ENCODE measurements around the gene ROBO2. TPM values are rescaled to one million over a fixed set of nuclear protein-coding genes. Genes with fewer than 3 reads are reported as not detected.

Gene ROBO2
- total RNA-seq, 1 donor from 2014 or later: 22.7 TPM

DNA sequence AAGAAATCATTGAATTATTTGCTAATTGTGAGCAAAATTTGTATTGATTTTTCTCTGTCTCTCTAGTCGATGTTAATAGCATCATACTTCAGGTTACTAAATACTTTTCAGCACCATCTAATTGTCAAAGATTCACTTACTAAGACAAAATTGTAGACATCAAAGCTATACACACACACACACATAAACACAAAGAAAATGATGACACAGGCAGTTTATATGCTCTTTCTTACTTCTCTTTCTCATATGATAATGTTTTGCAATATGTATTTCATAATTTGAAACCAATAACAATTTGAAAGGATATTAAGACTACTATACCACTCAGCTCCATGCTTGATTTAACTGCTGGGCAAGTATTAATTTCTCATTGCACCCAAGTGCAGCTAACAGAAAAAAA lies 406.2 kb downstream of the ROBO2 start:
- DNase-seq (ENCODE audit: extremely low spot score, unreplicated experiment): no peak
- H3K4me1 Mint-ChIP-seq (ENCODE audit: unreplicated experiment): no peaks in the 10 kb centered on the region
- TF ChIP-seq, protein P1, sequence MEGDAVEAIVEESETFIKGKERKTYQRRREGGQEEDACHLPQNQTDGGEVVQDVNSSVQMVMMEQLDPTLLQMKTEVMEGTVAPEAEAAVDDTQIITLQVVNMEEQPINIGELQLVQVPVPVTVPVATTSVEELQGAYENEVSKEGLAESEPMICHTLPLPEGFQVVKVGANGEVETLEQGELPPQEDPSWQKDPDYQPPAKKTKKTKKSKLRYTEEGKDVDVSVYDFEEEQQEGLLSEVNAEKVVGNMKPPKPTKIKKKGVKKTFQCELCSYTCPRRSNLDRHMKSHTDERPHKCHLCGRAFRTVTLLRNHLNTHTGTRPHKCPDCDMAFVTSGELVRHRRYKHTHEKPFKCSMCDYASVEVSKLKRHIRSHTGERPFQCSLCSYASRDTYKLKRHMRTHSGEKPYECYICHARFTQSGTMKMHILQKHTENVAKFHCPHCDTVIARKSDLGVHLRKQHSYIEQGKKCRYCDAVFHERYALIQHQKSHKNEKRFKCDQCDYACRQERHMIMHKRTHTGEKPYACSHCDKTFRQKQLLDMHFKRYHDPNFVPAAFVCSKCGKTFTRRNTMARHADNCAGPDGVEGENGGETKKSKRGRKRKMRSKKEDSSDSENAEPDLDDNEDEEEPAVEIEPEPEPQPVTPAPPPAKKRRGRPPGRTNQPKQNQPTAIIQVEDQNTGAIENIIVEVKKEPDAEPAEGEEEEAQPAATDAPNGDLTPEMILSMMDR (conservative IDR thresholded peaks at IDR 0.05): no peak
- no peaks in the 10 kb centered on the region for H3K36me3 Mint-ChIP-seq
- no peak overlapping the region for H3K4me3 Mint-ChIP-seq
- H3K9me3 Mint-ChIP-seq: no peaks in the 10 kb centered on the region
- H3K27ac Mint-ChIP-seq: no peak overlapping the region
- no peaks in the 10 kb centered on the region for H3K27me3 Mint-ChIP-seq

DNA sequence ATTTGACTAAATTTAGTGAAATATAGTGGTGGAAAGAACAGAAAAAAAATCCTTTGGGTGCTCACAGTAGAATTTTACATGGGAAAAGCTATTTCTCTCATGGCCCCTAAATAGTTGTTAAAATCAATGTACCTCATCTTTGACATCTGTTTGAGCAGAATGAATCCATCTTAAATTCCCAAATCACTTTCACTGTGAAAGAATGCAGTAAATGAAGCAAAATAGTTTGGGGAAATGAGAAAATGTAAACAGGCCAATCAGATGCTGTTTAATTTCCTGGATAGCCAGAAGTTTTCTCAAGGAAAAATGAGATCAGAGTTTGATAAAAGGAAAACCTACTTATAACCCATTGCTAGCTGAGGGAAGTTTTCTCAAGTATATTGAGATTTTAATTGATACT lies 406.9 kb downstream of the ROBO2 start:
- Mint-ChIP-seq H3K36me3 (no peaks in the 10 kb centered on the region), H3K27me3 (no peaks in the 10 kb centered on the region), H3K27ac (no peak overlapping the region), H3K9me3 (no peaks in the 10 kb centered on the region), H3K4me1 (ENCODE audit: unreplicated experiment) (no peaks in the 10 kb centered on the region), H3K4me3 (no peak overlapping the region)
- TF ChIP-seq, protein P1 (conservative IDR thresholded peaks at IDR 0.05): no peak
- no peak for DNase-seq (ENCODE audit: extremely low spot score, unreplicated experiment)

DNA sequence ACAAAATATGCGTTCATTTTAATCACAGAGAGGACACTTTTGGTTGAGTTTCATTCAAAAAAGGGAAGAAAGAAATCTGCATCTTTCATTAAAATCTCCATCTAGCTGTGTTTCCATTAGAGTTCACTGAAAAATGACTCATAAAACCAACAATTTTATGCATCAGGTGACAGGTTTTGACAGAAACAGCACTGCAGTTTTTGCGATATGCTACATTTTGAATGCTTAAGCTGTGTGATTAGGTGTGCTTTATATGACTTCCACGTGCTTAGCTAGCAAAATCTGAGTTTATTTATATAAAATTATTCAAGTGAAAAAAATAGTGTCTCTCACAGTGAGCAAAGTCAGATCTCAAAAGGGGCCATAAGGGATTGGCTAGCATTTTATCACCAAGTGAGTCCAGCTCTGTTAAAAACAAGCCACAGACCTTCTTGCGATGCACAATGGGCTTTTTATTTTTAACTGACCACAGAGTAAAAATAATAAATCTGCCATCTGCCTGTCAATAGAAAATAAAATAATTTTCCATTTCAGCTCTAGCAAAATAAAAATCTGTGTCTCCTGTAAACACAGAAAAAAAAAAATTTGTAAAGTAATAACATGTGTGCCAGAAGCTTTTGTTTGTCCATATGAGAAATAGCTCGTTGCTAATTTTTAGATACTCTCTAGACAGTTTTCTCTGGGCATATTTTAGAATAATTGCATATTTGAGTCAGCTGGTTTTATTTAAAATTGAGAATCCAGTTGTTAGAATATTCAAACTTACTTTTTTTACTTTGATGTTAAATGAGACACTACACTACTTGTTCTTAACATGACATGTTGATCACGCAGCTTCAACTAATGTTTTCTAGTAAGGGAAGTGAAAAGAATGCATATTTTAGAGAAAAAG lies 409.8 kb downstream of the ROBO2 start:
- H3K27ac Mint-ChIP-seq: no peak overlapping the region
- no peaks in the 10 kb centered on the region for H3K36me3 Mint-ChIP-seq
- no peaks in the 10 kb centered on the region for H3K4me1 Mint-ChIP-seq (ENCODE audit: unreplicated experiment)
- H3K4me3 Mint-ChIP-seq: no peak overlapping the region
- no peaks in the 10 kb centered on the region for H3K27me3 Mint-ChIP-seq
- no peaks in the 10 kb centered on the region for H3K9me3 Mint-ChIP-seq
- TF ChIP-seq, protein P1 (conservative IDR thresholded peaks at IDR 0.05): no peak
- DNase-seq (ENCODE audit: extremely low spot score, unreplicated experiment): no peak

GRCh38 chr3:77456431-77456830 lies 416.5 kb downstream of the ROBO2 start:
- Mint-ChIP-seq H3K36me3 (peaks cover 3% of the 10 kb centered on the region), H3K27me3 (no peaks in the 10 kb centered on the region), H3K9me3 (peaks cover 5% of the 10 kb centered on the region), H3K4me1 (ENCODE audit: unreplicated experiment) (peaks cover 7% of the 10 kb centered on the region), H3K4me3 (no peak overlapping the region), H3K27ac (no peak overlapping the region)
- TF ChIP-seq, protein P1 (conservative IDR thresholded peaks at IDR 0.05): no peak
- no peak for DNase-seq (ENCODE audit: extremely low spot score, unreplicated experiment)

DNA sequence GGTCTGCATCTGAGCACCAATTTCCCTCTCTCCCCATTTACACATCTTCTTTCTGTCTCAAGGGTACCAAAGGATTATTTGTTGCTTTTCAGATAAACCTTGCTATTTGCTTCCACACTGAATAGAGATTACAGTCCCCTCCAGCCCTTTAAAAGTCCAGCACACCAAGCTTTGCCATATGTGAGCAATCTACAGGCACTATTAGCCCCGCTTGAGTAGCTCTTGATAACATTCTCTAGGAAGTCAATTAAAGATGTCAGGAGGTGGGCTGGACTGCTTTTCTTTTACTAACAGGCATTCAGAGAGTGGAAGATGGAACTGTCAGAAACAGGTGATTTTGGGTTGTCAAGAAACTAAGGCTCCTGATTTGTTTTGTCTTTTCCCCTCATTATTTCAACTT lies 417.0 kb downstream of the ROBO2 start:
- Mint-ChIP-seq H3K36me3 (peaks cover 3% of the 10 kb centered on the region), H3K27ac (no peak overlapping the region)

More for the DNA sequence above, 417.0 kb downstream of the ROBO2 start:
- H3K4me3 Mint-ChIP-seq: no peak overlapping the region
- H3K4me1 Mint-ChIP-seq (ENCODE audit: unreplicated experiment): peaks cover 7% of the 10 kb centered on the region
- H3K9me3 Mint-ChIP-seq: peaks cover 5% of the 10 kb centered on the region
- no peaks in the 10 kb centered on the region for H3K27me3 Mint-ChIP-seq
- TF ChIP-seq, protein P1 (conservative IDR thresholded peaks at IDR 0.05): no peak
- DNase-seq (ENCODE audit: extremely low spot score, unreplicated experiment): no peak

All from type B pancreatic cell (in vitro differentiated cells).